GM19438 (cell line): ENCODE measurements around the gene IL36RN.

ENCODE experiments used
- ATAC-seq: cut with Tn5 transposase; IDR thresholded peaks from one replicate; pipeline ENCODE4 v1.9.1; 2021; ENCODE audit warnings: low read depth; ENCODE audit not compliant: unreplicated experiment

The IL36RN gene

GRCh38 chr2:113041871-113042270, 17.1 kb upstream of the IL36RN start:
- ATAC-seq, result no peak

GRCh38 chr2:113046465-113046864, 12.5 kb upstream of the IL36RN start:
- ATAC-seq, result no peak

GRCh38 chr2:113050921-113051895, 7.8 kb upstream of the IL36RN start:
- no peak for ATAC-seq

GRCh38 chr2:113052396-113052917, 6.5 kb upstream of the IL36RN start, which contains the start of gene IL36B:
IL36B (minus strand) TSS chr2:113052867.
- no peak for ATAC-seq

DNA sequence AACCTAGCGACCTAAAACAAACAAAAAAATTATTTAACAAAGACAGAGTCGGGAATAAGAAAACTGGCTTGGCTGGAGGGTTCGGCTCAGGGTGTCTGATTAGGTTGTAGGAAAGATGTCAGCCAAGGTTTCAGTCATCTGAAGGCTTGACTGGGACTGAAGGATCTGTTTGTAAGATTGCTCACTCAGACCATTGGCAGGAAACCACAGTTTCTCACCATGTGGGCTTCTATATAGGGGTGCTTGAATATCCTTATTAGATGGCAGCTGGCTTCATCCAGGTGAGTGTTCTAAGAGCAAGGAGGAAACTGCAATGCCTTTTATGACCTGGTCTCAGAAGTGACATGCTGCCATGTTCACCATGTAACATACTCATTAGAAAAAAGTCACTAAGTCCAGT, 5.3 kb upstream of the IL36RN start:
- no peak for ATAC-seq

GRCh38 chr2:113054066-113054465, 4.9 kb upstream of the IL36RN start:
- ATAC-seq, result no peak

DNA sequence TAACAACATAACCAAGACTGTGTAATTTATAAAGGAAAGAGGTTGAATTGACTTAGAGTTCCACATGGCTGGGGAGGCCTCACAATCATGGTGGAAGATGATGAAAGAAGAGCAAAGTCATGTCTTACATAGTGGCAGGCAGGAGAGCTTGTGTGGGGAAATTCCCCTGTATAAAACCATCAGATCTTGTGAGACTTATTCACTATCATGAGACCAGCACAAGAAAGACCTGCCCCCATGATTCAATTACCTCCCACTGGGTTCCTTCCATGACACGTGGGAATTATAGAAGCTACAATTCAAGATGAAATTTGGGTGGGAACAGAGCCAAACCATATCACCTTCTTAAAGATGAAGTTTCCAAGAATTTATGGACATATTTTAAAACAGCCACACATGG, 2.5 kb upstream of the IL36RN start:
- no peak for ATAC-seq

DNA sequence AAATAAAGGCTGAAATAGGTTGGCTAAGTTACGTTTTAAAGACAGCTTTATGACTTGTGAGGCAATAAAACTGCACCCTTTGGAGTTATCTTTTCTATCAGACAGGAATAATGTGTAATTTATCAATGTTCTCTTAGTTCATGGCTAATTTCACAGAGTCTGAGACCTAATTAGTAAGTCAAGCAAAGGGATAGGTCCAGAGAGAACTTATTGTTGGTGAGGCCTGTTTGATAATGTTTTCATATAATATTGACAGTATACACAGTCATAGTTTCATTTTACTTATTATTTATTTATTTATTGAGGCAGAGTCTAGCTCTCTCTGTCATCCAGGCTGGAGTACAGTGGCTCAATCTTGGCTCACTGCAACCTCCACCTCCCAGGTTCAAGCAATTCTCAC, 1.9 kb upstream of the IL36RN start:
- no peak for ATAC-seq

- no peak for ATAC-seq
Measured at GRCh38 chr2:113058411-113058994, 495 bp upstream of the IL36RN start.

DNA sequence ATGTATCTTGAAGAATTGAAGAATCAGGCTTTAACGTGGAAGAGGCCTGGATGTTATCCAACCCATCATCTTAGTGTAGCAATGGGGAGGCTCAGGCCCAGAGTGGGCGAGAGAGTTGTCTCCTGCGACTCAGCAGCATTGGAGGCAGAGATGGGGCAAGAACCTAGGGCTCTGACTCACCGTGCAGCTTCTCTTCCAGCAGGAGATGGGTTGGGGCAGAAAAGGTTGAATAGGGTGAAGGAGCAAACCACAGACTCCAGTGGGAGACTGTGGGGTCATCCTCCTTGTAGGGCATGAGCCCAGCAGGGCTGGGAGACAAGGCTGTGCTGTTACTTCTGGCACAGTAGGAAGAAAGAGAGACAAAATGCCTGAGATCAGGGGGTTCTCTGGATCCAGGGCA, 1.4 kb downstream of the IL36RN start:
- ATAC-seq, result no peak

- ATAC-seq, result no peak
Measured at GRCh38 chr2:113060796-113061195, 1.8 kb downstream of the IL36RN start.

GRCh38 chr2:113061241-113061640, 2.2 kb downstream of the IL36RN start:
- ATAC-seq, result no peak

GRCh38 chr2:113061896-113062770, 3.1 kb downstream of the IL36RN start:
- no peak for ATAC-seq

GRCh38 chr2:113064281-113064680, 5.3 kb downstream of the IL36RN start:
- no peak for ATAC-seq

GRCh38 chr2:113064898-113065297, 5.9 kb downstream of the IL36RN start:
- ATAC-seq, result no peak

DNA sequence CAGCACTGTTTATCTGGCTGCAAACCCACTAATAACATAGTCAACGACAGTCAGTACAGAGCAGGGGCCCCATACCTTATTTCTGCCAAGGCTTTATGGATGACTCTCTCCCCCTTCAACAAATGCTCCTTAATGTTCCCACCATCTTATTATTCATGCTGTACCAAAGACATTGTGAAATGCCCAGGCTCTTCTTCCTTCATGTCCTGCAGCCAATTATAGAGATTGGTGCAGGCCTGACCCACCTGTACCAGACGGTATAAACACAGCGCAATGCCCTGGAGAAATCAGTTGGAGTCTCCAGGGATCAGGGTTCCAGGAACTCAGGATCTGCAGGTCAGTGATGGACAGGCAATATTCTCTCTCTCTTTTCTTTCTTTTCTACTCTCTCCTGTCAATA, 8.7 kb downstream of the IL36RN start, which contains the start of gene IL1F10:
Gene IL1F10, plus strand, starts transcription at position 290 of the 400 bp plus-strand sequence. CDS start 4,769 bp downstream, outside the sequence.
- no peak for ATAC-seq

DNA sequence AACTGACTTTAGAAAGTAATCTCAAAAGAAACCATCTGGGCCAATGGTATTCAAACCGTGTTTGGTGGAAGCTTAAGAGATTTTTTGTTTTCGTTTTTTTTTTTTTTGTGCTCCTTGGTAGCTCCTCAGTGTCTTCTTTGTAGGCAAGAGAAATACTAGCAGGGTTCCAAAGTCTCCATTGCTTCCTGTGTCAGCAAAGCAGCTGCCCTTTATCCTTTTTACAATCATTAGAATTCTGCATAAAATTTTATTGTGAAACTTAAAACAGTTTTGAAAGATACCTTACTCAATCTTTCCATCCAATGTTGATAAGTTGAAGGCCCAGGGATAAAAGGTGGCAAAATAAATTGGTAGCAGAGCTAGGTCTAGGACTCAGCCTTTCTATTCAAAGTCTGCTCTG, 9.3 kb downstream of the IL36RN start:
- no peak for ATAC-seq

DNA sequence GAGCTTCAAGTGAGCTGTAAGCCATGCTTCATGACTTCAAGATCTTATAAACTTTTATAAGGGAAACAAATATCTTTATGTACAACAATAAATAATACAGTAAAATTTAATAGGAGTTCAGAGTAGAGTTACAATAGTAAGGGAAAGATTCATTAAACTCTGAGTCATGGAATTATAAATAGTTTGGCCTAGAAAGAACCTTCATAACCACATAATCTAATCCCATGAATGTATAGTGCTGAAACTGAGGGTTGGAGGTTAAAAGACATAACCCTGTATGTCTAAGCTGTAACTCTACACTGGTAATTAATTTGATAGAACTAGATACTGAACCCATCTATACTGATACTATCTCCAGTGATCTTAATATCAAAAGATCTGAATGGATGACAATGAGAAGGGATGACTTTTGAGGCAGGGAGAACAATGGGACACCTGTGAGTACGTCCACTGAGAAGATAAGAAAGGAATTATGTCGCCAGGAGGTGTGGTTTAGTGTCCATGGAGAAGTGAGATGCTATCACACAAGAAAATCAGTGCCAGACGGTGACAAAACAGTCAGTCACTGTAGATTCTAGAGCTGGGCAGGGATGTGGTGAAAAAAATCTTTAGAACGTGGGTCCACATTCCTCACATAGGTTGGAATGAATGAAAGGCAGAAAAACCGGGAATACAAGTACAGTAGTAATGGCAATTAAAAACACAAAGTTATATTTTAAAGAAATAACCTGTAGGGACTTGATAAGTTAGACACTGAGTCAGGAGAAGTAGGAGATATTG, 9.9 kb downstream of the IL36RN start:
- ATAC-seq, result no peak

- ATAC-seq, result no peak
Measured at GRCh38 chr2:113069676-113070605, 10.9 kb downstream of the IL36RN start.
